ENCODE measurements around the gene OCIAD2.

Gene OCIAD2

GRCh38 chr4:48906206-48907173, at the start of gene OCIAD2 (continued):
- TF ChIP-seq ZNF704 (tag by site-specific recombination; IDR thresholded peaks at IDR 0.05) (no peak), EGR2 (tag by site-specific recombination; IDR thresholded peaks at IDR 0.05; ENCODE audit: low read depth) (no peak), CTCF (tag by site-specific recombination; IDR thresholded peaks at IDR 0.05) (no peak), WT1 (tag by site-specific recombination; IDR thresholded peaks at IDR 0.05) (no peak), ZNF501 (tag by site-specific recombination; IDR thresholded peaks at IDR 0.05) (peak; percentile 78; the same call in 1 of the 2 replicates), ZNF548 (tag by site-specific recombination; IDR thresholded peaks at IDR 0.05) (peak; percentile 58; the same call in 1 of the 2 replicates), ZNF692 (tag by site-specific recombination; IDR thresholded peaks at IDR 0.05) (0 out of 2 replicates have a peak, but pooled peaks have one; percentile 16), SP2 (tag by site-specific recombination; IDR thresholded peaks at IDR 0.05) (peak; percentile 29; the same call in 1 of the 2 replicates), ZNF776 (tag by site-specific recombination; IDR thresholded peaks at IDR 0.05; ENCODE audit: borderline replicate concordance) (no peak), MYNN (tag by site-specific recombination; IDR thresholded peaks at IDR 0.05; ENCODE audit: borderline replicate concordance) (no peak), ZNF521 (tag by site-specific recombination; IDR thresholded peaks at IDR 0.05) (no peak), IKZF3 (tag by site-specific recombination; IDR thresholded peaks at IDR 0.05) (no peak), GLIS1 (tag by site-specific recombination; IDR thresholded peaks at IDR 0.05) (peak; percentile 80), ZNF175 (tag by site-specific recombination; IDR thresholded peaks at IDR 0.05) (no peak), ZIC2 (tag by site-specific recombination; IDR thresholded peaks at IDR 0.05) (peak; percentile 67), SP3 (tag by site-specific recombination; IDR thresholded peaks at IDR 0.05) (peak; percentile 55), ZNF629 (tag by site-specific recombination; IDR thresholded peaks at IDR 0.05) (peak; percentile 40; the same call in 1 of the 2 replicates), ZSCAN23 (tag by site-specific recombination; IDR thresholded peaks at IDR 0.05) (no peak), ZBTB20 (tag by site-specific recombination; IDR thresholded peaks at IDR 0.05) (0 out of 2 replicates have a peak, but pooled peaks have one; percentile 37)
- TF ChIP-seq, protein P1, sequence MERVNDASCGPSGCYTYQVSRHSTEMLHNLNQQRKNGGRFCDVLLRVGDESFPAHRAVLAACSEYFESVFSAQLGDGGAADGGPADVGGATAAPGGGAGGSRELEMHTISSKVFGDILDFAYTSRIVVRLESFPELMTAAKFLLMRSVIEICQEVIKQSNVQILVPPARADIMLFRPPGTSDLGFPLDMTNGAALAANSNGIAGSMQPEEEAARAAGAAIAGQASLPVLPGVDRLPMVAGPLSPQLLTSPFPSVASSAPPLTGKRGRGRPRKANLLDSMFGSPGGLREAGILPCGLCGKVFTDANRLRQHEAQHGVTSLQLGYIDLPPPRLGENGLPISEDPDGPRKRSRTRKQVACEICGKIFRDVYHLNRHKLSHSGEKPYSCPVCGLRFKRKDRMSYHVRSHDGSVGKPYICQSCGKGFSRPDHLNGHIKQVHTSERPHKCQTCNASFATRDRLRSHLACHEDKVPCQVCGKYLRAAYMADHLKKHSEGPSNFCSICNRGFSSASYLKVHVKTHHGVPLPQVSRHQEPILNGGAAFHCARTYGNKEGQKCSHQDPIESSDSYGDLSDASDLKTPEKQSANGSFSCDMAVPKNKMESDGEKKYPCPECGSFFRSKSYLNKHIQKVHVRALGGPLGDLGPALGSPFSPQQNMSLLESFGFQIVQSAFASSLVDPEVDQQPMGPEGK (tag by site-specific recombination; IDR thresholded peaks at IDR 0.05), result peak; percentile 75

DNA sequence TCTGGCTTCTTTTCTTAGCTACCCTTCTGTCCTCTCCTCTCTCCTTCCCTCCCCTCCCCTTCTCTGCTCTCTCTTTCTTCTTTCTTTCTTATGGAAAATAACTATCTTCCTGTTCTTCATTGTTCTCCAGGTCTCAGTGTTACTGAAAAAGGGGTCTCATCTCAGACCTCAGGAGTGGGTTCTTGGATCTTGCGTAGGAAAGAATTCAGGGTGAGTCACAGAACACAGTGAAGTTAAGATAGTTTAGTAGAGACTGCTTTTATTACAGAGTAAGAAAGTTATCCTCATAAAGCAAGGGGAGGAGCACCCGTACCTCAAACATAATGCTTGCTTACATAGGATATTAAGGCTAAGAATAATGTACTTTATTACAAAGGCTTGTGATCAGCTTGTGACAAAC, 47.7 kb upstream of the OCIAD2 start:
- no peak overlapping the region for H3K27ac ChIP-seq (ENCODE audit: extremely low read depth, low read depth, low read length)
- no peaks in the 10 kb centered on the region for H3K36me3 ChIP-seq (ENCODE audit: control insufficient read depth in 2 of 2, insufficient read depth in 1 of 2, low read length in 2 of 2)
- H3K9me3 ChIP-seq (ENCODE audit: control insufficient read depth, insufficient read depth, low read depth, low read length), result no peaks in the 10 kb centered on the region
- CTCF ChIA-PET, result interaction anchor here (0.7 kb wide), 1 partner anchor 210 kb away, joined by 8 read pairs; no protein-coding TSS in a partner anchor
- POLR2A ChIA-PET, result no interaction called here
- H3K4me1 ChIP-seq (ENCODE audit: control insufficient read depth, insufficient read depth, low read length), result no peaks in the 10 kb centered on the region
- H3K4me3 ChIP-seq (ENCODE audit: low read depth, low read length), result no peak overlapping the region
- TF ChIP-seq ZNF473 (tag by site-specific recombination; IDR thresholded peaks at IDR 0.05), result no peak
- no peak for TF ChIP-seq ZNF341 (tag by site-specific recombination; IDR thresholded peaks at IDR 0.05; ENCODE audit: low read depth)
- no peak for TF ChIP-seq GLI2 (tag by site-specific recombination; IDR thresholded peaks at IDR 0.05; ENCODE audit: borderline replicate concordance, low read depth)
- TF ChIP-seq PRDM6 (tag by site-specific recombination; IDR thresholded peaks at IDR 0.05), result no peak
- TF ChIP-seq ZNF404 (tag by site-specific recombination; IDR thresholded peaks at IDR 0.05), result no peak
- TF ChIP-seq KLF7 (tag by site-specific recombination; IDR thresholded peaks at IDR 0.05; ENCODE audit: borderline replicate concordance), result no peak
- TF ChIP-seq GLIS2 (tag by site-specific recombination; IDR thresholded peaks at IDR 0.05), result no peak
- TF ChIP-seq KLF1 (tag by site-specific recombination; IDR thresholded peaks at IDR 0.05), result no peak
- TF ChIP-seq KLF16 (tag by site-specific recombination; IDR thresholded peaks at IDR 0.05), result no peak
- no peak for TF ChIP-seq SP3 (tag by site-specific recombination; IDR thresholded peaks at IDR 0.05)
- no peak for TF ChIP-seq ZNF155 (tag by site-specific recombination; IDR thresholded peaks at IDR 0.05)
